ENCODE measurements around the gene FRMD8.
"Not testable (repeated sequence)": the region's sequence is repeated elsewhere in the genome, so short reads cannot be mapped to it uniquely, and the experiment has no call there.

Gene FRMD8

DNA sequence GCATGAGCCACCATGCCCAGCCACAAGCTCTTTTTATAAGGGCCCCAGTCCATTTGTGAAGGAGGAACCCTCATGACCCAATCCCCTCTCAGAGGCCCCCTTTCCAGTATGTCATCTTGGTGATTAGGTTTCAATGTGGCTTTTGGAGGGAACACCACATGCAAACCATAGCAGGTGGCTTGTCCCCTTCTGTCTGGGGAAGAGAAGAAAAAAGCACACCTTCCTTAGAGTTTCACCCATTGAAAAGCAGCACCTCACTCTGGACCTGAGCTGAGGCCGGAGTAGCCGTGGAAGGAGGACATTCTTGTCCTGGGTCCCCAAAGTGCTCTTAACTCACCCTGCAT, 61.6 kb downstream of the FRMD8 start:
- Histone ChIP-seq H3K36me3 (ENCODE audit: low read depth) (peaks cover 23% of the 10 kb centered on the region), H3K9me3 (ENCODE audit: severe bottlenecking) (no peaks in the 10 kb centered on the region), H3K4me1 (ENCODE audit: insufficient read depth, poor library complexity, severe bottlenecking) (peaks cover 7% of the 10 kb centered on the region), H3K4me3 (ENCODE audit: severe bottlenecking) (no peak overlapping the region), H3K27ac (ENCODE audit: poor library complexity, severe bottlenecking) (peak overlapping the region; percentile 30), H3K27me3 (ENCODE audit: insufficient read depth, poor library complexity, severe bottlenecking) (no peaks in the 10 kb centered on the region)
- no peak for TF ChIP-seq CTCF (IDR thresholded peaks at IDR 0.05; ENCODE audit: poor library complexity, severe bottlenecking)
- DNase-seq (ENCODE audit: low spot score) = no peak
- no peak for ATAC-seq (ENCODE audit: low read depth)

GRCh38 chr11:65448418-65449105, 62.1 kb downstream of the FRMD8 start:
- Histone ChIP-seq H3K9me3 (ENCODE audit: severe bottlenecking) (no peaks in the 10 kb centered on the region), H3K4me1 (ENCODE audit: insufficient read depth, poor library complexity, severe bottlenecking) (peaks cover 10% of the 10 kb centered on the region), H3K27ac (ENCODE audit: poor library complexity, severe bottlenecking) (peak overlapping the region; percentile 30), H3K4me3 (ENCODE audit: severe bottlenecking) (no peak overlapping the region), H3K27me3 (ENCODE audit: insufficient read depth, poor library complexity, severe bottlenecking) (no peaks in the 10 kb centered on the region), H3K36me3 (ENCODE audit: low read depth) (peaks cover 18% of the 10 kb centered on the region)
- DNase-seq (ENCODE audit: low spot score) = no peak
- ATAC-seq (ENCODE audit: low read depth) = peak; percentile 3; the same call in 2 of the 3 replicates
- TF ChIP-seq CTCF (IDR thresholded peaks at IDR 0.05; ENCODE audit: poor library complexity, severe bottlenecking) = no peak

DNA sequence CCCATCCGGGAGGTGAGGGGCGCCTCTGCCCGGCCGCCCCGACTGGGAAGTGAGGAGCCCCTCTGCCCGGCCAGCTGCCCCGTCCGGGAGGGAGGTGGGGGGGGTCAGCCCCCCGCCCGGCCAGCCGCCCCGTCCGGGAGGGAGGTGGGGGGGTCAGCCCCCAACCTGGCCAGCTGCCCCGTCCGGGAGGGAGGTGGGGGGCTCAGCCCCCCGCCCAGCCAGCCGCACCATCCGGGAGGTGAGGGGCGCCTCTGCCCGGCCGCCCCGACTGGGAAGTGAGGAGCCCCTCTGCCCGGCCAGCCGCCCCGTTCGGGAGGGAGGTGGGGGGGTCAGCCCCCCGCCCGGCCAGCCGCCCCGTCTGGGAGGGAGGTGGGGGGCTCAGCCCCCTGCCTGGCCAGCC, 64.9 kb downstream of the FRMD8 start:
- not testable (repeated sequence) for DNase-seq (ENCODE audit: low spot score); ATAC-seq (ENCODE audit: low read depth); H3K36me3 ChIP-seq (ENCODE audit: low read depth); H3K27ac ChIP-seq (ENCODE audit: poor library complexity, severe bottlenecking); H3K4me3 ChIP-seq (ENCODE audit: severe bottlenecking); H3K9me3 ChIP-seq (ENCODE audit: severe bottlenecking); H3K27me3 ChIP-seq (ENCODE audit: insufficient read depth, poor library complexity, severe bottlenecking)
- H3K4me1 ChIP-seq (ENCODE audit: insufficient read depth, poor library complexity, severe bottlenecking) = peaks cover 21% of the 10 kb centered on the region

- not testable (repeated sequence) for ATAC-seq (ENCODE audit: low read depth); DNase-seq (ENCODE audit: low spot score); H3K4me3 ChIP-seq (ENCODE audit: severe bottlenecking); H3K27me3 ChIP-seq (ENCODE audit: insufficient read depth, poor library complexity, severe bottlenecking); H3K36me3 ChIP-seq (ENCODE audit: low read depth); H3K9me3 ChIP-seq (ENCODE audit: severe bottlenecking)
- H3K4me1 ChIP-seq (ENCODE audit: insufficient read depth, poor library complexity, severe bottlenecking) = peaks cover 21% of the 10 kb centered on the region
- peak overlapping the region; percentile 58 for H3K27ac ChIP-seq (ENCODE audit: poor library complexity, severe bottlenecking)
Measured at GRCh38 chr11:65452259-65452658, 65.8 kb downstream of the FRMD8 start.

DNA sequence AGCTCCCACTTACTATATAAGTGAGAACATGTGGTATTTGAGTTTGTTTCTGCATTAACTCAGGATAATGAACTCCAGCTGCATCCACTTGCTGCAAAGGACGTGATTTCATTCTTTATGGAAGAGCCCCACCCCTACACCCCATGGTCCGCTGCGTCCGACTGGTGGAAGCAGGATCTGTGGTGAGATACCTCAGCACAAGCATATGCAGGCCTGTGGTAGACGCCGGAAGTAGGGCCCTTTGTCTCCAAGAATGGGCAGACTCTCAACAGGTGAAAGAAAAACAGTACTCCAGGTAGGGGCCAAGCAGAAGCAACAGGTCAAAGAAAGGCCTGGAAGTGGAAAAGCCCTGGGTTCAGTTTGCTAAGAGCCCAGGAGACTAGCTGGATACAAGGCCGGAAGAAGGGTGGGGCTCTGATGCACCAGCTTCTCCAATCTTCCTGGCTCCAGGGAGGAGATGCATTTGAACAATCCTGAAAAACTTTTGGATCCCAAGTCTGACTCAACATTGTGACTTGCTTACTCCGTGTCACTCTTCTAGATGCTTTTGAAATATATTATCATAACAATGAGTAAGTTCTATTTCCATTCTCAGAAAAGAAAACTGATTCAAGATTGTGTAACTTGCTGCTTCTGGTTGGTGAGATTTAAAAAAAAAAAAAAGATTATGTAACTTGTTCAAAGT, 66.5 kb downstream of the FRMD8 start:
- Histone ChIP-seq H3K27ac (ENCODE audit: poor library complexity, severe bottlenecking) (peak overlapping the region; percentile 58), H3K36me3 (ENCODE audit: low read depth) (no peaks in the 10 kb centered on the region), H3K4me1 (ENCODE audit: insufficient read depth, poor library complexity, severe bottlenecking) (peaks cover 21% of the 10 kb centered on the region), H3K27me3 (ENCODE audit: insufficient read depth, poor library complexity, severe bottlenecking) (no peaks in the 10 kb centered on the region), H3K4me3 (ENCODE audit: severe bottlenecking) (no peak overlapping the region), H3K9me3 (ENCODE audit: severe bottlenecking) (no peaks in the 10 kb centered on the region)
- TF ChIP-seq CTCF (IDR thresholded peaks at IDR 0.05; ENCODE audit: poor library complexity, severe bottlenecking) = no peak
- DNase-seq (ENCODE audit: low spot score) (peak; percentile 78), ATAC-seq (ENCODE audit: low read depth) (peak; percentile 73)

DNA sequence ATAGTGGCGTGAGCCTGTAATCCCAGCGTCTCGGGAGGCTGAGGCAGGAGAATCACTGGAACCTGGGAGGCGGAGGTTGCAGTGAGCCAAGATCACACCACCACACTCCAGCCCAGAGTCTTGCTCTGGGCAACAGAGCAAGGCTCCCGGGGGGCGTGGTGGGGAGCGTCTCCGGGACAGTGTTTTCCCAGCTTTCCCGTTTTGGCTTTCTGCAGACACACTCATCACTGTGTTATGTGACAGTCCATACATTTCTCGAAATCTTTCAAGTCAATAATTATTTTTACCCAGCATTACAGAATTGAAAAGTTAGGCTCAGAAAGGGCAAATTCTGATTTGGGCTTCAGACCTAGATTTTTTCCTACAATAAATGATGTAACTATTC, 67.9 kb downstream of the FRMD8 start:
- Histone ChIP-seq H3K9me3 (ENCODE audit: severe bottlenecking) (no peaks in the 10 kb centered on the region), H3K4me1 (ENCODE audit: insufficient read depth, poor library complexity, severe bottlenecking) (peaks cover 21% of the 10 kb centered on the region), H3K27me3 (ENCODE audit: insufficient read depth, poor library complexity, severe bottlenecking) (no peaks in the 10 kb centered on the region), H3K27ac (ENCODE audit: poor library complexity, severe bottlenecking) (peak overlapping the region; percentile 58), H3K36me3 (ENCODE audit: low read depth) (no peaks in the 10 kb centered on the region), H3K4me3 (ENCODE audit: severe bottlenecking) (peak overlapping the region; percentile 43)
- no peak for TF ChIP-seq CTCF (IDR thresholded peaks at IDR 0.05; ENCODE audit: poor library complexity, severe bottlenecking)
- DNase-seq (ENCODE audit: low spot score) = no peak
- ATAC-seq (ENCODE audit: low read depth) = no peak

Measured in RWPE2 (cell line).